DMS 273 treated with DMSO at 0.1 percent for 48 hours (cell line): Measurements from ENCODE around the gene GJB3.

Experiments used
- DNase-seq: peaks from one replicate; lab custom pipeline; 2025; lab: John Stamatoyannopoulos, UW

GJB3 gene

DNA sequence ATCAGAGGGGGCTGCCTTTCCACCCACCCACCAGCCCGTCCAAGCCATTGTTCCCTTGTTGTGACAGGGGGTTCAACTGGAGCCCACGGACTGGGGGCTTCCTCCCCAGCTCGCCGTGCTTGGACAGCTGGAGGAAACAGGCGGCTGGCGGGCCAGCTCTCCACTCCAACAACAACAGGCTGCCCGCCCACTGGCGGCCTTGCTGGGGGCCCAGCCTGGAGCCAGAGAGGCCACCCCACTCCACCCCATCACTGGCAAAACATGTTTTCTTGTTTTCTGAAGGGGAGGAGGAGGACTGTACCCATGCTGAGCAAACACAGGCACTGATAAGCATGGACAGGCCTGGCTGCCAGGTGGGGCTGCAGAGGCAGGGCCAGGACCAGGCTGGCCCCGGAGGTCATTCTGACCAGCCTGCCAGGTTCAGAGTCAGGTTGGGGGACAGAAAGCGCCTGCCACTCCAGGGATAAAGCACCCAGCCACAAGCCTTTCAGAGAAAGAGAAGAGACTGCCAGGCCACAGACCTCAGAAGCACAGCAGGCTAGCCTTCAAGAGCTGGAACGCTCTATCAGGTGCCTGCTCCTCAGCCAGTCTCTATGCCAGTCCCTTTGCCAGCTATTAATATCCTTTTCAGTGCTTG lies 44.6 kb downstream of the GJB3 start:
- DNase-seq: no peak

GRCh38 chr1:34827341-34827941 lies 46.4 kb downstream of the GJB3 start:
- DNase-seq: no peak

DNA sequence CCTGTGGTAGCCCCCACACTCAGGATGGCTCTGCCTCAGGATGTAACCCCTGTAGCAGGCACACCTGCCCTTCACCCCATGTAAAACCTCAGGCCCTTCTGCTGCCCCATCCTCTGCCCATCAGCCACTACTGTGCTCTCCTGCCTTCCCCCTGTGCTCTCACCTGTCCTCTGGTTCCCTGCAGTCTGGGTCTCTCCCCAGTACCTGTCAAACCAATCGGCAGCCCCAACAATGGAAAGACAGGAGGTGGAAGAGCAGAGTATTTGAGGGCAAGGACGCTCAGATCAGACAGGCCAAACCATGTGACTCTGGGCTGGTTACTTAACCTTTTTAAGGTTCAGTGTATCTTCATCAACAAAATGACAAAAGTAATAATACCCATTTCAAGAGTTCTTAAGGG lies 47.6 kb downstream of the GJB3 start:
- no peak for DNase-seq

DNA sequence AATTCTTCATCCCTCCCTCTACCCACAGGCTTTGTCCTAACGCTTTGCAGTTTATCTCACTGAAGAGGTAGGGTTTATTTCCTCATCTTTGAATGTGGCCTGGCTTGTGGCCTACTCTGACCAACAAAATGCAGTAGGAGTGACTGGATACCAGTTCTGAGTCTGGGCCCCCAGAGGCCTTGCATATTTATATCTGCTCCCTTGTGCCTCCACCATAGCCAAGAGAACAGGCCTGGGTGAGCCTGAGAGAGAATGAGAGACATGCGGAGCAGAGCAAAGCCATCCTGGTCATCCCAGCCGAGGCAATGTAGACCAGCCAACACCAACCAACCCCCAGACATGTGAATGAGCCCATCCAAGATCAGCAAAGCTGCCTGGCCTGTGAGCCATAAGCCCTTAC lies 48.2 kb downstream of the GJB3 start:
- no peak for DNase-seq

- no peak for DNase-seq
Measured at GRCh38 chr1:34831721-34832246, 50.8 kb downstream of the GJB3 start.

GRCh38 chr1:34833711-34834110 lies 52.7 kb downstream of the GJB3 start:
- DNase-seq: no peak
